CD4-positive, alpha-beta T cell treated with Interleukin-17A for 4 hours (primary cell): ENCODE data around the gene JAZF1.

Experiments
- DNase-seq: peaks from one replicate; pipeline ENCODE4 v3.0.0-alpha.2; 2020; ENCODE audit warnings: mixed read lengths

Gene JAZF1

DNA sequence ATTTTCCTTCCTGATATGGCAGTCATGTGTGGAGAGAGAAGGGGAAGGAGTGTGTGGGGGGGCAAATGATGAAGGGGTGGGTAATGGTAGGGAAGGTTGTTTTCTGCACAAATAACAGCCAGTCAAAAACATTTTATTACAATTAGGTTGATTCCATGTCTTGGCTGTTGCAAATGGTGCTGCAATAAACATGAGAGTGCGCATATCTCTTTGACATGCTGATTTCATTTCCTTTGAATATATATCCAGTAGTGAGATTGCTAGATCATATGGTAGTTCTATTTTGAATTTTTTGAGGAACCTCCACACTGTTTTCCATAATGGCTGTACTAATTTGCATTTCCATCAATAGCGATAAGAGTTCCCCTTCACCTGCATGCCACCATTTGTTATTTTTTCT is 10.6 kb upstream of the JAZF1 start:
- DNase-seq = no peak

DNA sequence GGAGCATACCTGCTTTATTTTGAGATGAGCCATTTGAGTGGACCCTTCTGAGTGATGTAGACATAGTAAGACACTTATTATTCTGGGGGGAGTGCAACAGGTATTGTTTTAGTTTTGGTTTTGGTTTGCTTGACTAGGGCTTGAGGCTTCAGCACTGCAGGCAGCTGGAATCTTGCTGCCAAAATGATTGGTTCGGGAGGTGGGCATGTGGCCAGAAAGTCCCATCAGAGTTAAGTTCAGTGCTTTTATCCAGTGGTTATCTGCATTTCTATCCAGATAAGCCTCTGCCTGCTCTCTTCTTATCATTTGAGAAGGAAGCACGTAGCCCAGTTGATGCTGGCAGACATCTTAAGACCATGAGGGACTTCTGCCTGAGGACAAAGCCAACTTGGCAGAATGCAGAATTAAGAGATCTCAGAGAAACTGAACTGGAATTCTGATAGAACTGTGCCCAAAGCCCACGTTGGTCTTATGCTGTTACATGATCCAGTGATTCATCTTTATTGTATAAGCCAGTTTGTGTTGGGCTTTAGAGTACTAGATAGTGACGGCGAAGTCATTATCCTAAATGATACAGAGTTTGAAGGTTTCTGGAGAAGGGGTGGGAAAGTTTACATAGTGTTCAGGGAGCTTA is 9.6 kb upstream of the JAZF1 start:
- no peak for DNase-seq

DNA sequence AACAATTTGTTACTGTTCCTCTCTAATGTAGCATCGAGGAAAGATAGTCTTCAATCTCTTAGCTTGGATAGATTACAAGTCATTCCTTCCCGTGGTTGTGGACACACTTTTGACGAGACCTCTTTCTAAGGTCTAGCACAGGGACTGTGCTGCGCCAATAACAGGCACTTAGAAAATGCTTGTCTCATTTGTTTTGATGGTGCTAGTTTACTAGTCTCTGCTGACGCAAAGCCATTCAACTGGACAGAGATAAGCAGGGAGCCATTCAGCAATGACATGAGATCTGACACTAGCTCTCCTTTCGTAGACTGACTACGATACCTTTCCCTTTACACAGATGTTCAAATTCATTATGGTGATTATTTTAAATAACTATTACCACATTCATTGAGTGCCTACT is 6.4 kb upstream of the JAZF1 start:
- DNase-seq = no peak

DNA sequence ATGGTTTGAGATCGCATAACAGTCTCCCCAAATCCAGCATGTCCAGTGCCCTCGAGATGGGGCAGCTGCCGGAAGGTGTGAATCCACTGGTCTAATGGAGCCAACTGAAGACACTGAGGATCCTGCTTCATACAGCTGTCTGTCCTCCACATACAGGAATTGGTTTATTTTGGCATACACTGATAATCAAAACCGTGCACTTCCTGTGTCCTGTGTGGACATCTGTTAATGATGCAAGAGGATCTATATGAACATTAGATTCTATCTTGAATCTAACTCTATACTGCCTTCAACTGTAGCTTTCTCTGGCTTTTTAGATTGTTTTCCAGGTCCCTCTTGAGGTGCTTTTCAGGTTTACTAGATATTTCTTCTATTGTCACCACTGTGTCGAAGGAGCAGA is 3.0 kb upstream of the JAZF1 start:
- no peak for DNase-seq

DNA sequence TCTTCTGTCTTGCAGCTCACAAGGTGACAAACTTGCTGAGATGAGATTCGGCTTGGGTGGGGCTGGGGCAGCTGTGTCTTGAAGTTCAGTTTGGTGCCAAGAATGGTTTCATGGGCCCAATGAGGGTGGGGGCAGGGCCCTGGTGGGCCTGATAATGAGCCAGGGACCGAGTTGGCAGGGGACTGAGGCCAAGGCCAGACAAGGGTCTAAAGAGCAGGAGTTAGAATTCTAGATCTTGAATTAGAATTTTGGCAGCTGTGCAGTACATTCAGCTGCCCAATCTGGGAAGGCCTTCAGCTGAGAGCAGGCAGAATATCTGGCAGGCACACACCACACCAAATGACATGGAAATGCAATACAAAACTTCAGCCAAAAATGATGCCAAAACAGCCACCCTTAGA is 1.5 kb upstream of the JAZF1 start:
- no peak for DNase-seq

DNA sequence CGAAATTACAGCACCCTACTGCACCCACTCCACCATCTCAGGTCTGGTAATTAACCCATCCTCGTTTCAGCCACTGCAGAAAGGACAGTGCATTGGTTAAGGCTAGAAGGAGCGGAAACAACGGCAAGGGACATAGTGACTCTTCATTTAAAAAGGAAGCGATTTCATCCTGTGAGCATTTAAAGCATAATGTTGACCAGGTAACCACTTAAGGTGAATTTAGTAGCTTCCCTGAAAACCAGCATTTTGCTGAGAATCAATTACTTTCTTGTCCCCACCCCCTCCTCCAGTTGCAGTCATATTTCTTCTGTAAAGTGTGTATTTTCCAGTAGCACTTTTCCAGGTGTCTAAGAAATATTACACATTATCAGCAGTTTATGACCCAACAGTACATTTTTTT is 821 bp upstream of the JAZF1 start:
- DNase-seq = no peak

DNA sequence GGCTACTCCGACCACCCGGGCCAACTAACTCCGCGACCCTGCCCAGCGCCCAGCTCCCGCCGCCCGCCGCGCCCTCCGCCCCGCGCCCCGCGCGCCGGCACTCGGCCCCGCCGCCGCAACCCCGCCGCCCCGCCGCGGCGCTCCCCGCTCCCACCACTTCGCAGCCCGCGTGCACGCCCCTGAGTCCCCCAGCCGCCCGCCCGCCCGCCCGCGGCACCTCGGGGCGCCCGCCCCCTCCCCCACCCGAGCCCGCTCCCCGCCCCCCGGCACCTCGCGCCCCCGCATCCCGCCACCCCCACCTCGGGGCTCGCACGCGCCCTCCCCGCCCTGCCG is 598 bp downstream of the JAZF1 start:
- no peak for DNase-seq

DNA sequence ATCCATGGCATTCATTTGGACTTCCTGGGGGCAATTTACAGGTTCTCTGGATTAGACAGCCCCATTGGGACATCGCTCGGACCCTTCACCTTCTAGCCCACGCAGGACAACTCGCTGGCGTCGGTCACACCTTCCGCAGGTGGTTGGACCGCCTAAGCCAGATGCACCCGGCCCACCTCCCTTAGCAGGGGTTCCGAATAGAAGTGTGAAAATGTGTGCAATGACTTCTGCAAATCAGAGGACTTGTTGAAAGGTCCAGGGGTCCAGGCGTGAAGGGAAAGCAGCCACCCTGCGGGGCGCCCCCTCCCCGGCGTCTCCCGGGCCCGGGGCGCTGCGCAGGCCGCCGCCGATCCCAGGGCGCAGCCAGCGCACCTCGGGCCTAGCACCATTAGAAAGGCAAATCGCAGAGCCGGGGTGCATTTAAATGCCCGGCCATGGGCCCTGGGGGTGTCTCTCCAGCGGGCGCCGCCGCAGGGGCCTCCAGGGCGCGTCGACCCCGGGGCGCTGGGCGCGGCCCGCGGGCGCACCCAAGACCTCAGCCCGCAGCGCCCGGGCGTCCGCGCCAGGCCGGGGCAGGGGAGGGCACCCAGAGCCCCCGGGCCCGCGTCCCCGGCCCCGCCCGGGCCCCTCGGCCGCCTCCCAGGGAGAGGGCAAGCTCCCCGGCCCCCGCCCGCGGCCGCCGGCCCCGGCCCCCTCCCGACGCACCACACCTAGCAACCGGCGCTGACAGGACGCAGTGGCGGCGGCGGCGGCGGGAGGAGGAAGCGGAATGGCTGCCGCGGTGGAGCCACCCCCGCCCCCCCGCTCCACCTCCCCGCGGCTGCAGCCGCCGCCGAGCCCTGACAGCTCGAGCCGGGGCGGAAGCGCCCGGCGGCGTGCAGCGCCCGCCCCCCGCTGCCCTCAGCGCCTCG is 1.2 kb downstream of the JAZF1 start:
- peak; percentile 85 for DNase-seq

DNA sequence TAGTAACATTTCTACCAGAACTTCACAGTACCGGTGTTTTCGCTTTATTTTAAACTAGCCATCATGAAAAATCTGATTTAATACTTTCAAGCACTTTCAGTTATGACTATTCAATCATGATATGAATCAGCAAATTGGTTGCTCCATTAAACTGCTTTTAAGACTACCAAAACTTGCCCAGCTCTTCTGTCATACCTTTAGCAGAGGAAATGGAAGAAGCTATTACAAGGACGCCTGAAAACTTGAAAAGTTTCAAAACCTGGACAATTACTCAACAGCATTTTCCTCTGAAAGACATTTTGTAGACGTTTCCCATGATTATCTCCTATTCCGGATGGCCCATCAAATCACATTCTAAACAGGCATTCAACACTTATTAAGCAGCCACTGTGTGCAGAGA is 2.0 kb downstream of the JAZF1 start:
- no peak for DNase-seq

DNA sequence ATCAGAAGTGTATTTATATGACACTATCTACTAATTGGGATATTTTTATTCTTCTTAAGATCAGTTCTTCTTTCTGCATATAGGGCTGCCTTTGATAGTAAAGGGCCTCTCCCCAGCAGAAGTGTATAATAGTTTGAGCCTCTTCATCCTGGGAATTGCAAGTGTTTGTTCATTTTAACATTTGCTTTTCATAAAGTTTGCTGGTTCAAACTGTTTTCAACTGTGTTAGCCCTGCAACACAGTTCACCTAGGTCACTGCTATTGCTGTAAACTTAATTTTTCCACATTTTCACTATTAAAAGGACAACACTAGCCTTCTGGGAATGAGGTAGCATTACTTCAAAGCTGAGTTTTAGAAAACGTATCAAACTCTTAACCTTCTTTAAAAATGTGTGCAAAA is 2.8 kb downstream of the JAZF1 start:
- DNase-seq = no peak

DNA sequence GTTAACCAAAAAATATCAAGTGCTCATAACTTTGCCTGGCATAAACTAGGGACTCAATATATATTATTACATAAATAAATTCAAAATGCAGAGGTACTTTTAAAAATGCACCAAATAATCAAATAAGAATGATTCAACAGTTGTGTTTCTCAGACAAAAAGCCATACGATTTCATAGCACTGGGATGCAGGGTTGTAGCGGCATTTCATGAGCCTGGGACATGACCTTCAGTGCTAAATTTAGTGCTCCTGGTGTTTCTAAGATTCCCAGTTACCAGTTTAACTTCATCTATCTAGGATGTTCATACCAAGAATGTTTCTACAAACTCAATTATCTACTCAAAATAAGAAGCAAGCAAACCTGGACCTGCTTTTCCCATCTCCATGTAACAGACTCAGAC is 4.0 kb downstream of the JAZF1 start:
- DNase-seq = no peak

DNA sequence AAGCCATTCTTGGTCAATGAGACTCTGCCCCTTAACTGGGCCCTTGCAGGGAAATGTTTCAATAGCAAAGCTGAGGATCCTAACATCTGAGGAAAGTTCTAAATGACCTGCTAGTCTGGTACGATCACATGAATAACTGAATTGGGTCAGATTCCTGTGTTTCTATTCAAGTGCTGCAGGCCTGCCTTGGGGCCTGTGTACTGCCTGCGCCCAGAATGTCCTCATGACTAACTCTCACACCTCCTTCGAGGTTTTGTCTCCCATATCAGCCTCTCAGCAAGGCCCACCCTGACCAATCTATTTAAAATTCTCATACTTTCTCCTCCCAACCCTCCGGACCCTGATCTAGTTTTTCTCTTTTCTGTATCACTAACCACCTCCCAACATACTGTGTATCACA is 4.4 kb downstream of the JAZF1 start:
- DNase-seq = no peak

DNA sequence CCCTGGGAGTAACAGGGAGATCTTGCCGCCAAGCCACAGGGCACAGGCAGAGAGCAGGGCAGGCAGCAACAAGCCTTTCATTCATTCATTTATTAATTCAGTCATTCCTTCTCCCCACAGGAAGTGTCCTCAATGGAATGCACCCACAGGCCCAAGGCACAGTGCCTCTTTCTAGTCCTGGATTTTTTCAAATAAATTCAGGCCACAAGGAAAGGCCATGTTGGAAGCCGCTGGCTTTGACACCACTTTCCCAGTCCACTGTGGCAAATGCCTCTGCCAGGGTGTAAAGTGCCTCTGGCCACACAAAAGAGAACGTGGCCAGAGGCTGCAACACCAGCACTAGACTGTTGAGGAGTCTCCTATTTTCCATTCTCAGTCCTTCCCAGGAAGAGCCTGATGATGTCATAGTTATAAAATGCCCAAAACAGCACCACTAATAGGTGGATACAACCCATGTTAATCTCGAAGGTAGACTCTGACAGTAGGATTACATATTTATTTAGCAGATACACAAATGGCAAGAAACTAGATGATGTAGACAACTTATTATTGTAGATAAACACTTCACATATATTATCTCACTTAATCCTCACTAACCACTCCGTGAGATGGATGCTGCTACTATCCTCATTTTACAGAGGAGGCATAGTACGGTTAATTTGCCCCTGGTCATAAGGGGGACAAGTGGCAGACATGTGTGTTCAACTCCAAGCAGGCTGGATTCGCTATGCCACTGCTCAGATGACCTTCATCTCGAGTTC is 5.5 kb downstream of the JAZF1 start:
- DNase-seq = no peak

DNA sequence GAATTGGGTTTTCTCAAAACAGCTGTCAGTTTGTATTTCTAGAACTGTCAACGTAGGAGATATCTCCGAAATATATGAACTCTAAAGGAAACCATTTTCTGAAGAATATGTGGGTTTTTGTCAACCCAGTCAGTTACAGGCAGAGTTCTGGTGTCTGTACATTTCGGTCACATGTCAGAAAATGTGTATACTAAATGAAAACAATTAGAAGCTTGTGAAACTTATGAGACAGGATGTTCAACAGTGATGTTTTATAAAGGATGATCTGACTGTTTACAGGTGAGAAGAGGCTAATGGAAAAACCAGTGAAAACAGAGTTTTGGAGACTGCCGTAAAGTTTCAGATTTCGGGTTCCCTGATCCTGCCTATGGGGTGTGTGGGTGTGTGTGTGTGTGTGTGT is 6.2 kb downstream of the JAZF1 start:
- DNase-seq = no peak

DNA sequence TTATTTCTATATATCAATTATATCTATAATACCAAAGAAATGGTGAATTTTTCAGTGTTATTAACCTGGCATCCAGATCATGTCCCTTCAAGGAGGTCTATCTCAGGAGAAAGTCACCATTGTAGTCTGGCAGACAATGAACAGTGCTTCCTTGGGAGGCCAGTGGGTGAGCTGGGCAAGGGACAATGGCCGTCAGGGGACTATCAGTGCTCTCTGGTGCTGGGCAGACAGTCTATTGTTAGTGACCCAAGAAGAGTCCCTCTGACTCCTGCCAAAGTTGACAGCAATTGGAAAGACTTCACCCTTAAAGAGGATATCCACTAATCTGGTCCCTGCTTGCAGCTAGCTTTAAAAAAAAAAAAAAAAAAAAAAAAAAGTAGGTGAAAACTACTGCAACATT is 7.1 kb downstream of the JAZF1 start:
- no peak for DNase-seq

DNA sequence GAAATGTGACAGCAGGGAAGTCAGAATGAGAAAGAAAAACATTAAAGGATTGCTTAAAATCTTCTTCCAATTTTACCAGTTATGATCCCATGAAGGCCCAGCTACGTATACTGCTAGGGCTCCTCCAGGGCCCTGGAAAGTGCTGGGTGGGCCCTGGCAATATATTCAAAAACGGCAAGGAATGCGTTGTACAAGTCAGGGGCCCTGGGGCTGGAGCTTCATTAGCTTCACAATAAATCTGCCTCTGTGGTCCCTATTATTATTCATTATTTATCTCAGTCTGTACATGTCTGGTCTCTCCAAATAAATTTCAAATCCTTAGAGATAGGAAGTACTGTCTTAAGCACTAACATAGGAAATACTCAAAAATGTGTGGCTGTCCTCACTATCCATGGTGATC is 7.6 kb downstream of the JAZF1 start:
- no peak for DNase-seq

DNA sequence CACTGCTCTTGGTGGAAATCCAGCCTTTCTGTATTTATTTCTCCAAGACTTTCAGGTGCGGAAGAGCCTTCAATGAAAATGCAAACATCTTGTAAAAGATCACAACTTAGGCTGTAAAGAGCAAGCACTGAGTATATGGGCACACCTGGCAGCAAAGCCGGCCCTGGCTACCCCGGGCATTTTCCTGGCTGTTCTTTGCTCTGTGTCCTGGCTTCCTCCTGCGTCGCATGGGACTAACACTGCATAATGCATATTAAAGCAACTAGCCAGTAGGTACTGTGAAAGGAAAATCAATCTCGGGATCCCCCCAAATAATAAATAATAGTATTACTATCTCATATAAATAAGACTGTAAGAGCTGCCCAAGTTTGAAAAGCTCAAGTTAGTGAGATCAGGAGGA is 9.9 kb downstream of the JAZF1 start:
- no peak for DNase-seq

DNA sequence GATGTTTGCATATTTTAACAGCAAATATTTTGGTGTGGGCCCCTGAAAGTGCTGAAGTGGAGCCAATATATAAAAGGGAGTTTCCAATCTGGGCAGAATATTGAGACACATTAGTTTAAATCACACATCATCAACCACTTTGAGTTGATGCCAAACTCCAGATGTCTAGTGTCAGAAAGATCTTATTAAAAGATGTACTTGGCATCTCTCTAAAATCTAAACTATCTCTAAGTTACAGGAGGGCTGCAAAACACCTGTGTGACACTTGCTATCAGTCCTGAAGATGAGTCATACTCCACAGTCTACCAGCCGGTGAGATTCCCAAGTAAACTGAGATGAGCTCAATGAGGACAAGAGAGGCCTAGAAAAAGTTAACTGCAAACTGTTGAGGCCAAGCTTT is 11.4 kb downstream of the JAZF1 start:
- DNase-seq = no peak

DNA sequence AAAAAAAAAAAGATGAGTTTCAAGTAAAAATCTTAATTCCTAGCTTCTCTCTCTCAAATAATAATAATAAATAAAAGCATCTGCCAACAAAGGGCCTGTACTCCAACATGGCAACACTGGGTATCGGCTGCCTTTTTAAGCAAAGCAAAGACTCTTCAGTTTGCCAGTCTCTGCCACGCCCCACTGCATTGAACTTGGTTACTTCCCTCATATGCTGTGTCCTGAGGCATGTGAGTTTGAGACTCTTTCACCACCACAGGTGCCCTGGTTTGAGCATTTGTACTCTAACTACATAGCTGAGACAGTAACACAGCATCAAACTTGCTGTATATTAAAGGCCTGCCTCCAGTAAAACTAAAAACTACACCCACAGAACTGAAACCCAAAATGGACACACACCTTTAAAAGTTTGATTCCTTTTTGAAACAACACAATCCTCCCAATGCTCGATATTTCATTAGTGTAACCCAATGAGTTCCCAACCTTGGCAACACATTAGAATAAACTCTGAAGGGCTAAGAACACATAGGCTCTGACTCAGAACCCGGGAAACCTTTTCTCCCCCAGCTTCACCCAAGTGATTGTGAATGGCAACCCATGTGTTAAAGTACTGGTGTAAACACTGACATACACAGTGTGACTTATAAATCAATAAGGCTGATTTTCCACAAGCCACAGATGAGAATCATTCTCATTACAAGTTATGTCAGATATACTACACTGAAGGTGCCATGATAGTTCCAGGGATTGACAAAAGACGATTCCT is 12.0 kb downstream of the JAZF1 start:
- DNase-seq = no peak

DNA sequence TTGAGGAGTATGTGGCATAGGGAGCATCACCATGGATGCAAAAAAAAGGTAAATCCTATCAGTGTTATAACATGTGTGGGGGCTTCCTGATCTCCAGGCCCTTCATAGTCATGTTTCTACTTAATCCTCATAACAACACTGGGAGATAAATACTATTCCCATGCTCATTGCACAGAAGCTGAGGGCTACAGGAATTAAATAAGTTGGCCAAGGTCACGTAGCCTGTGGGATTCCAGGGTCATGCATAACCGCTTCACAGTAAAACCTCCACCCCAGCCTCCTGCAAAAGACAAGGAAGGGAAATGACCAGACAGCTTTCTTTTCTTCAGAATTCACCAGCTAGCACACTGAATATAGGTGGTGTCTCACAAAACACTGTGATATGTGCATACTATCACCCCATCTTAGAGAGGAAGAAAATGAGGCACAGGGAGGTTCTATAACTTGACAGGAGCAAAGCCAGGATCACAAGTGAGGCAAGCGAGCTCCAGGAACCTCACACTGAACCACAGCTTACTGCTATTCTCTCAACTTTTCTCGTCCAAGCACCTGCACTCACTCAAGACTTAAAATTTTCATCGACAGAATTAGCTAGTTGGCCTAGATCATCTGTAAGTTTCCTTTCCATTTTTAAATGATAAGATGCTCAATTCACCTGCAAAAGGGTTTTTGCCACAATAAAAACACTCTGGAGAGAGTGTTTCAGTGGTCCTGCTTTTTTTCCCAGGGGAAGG is 13.4 kb downstream of the JAZF1 start:
- DNase-seq = no peak

DNA sequence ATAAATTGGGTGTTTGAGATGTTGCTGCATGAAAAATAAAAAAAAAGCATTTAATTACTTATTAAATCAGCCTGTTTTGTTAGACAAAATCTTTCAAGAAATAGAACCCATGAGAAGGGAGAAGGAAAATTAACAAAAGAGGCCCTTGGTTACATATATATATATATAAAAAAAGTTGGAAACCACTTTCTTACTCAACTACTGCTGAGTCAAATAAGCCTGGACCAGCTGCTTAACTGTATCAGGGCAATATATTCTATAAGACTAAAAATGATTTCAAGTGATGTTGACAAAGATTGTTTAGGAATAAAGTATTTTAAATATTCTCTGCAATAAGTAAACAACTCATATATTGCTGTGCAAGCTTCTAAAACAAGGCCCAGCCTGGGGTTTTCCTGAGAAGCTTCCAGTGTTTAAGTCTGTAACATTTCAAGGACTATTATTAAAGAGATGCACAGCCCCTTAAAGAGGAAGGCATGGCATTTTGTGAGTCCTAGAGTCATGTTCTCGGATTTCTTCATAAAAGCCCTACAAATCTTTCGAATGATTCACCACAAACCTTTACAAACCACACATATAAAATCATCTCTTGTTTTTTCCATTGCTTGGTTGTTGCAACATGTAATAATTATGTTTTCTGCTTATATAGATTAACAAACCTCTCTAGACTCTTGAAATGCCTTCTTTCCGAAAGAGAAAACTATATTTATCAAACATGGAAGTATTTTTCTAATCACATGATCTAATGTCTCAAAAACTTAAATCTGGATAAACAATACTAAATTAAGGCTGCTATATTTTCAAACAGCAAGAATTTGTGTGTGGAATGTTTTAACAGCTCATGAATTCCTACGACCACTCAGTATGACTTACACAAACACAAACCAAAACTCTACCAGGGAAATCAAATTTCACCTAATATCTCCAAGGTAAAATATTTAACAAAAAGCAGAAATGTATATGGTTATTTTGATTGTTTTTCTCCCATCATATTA is 14.3 kb downstream of the JAZF1 start:
- no peak for DNase-seq
